ENCODE results near the gene DDR2.

DNA sequence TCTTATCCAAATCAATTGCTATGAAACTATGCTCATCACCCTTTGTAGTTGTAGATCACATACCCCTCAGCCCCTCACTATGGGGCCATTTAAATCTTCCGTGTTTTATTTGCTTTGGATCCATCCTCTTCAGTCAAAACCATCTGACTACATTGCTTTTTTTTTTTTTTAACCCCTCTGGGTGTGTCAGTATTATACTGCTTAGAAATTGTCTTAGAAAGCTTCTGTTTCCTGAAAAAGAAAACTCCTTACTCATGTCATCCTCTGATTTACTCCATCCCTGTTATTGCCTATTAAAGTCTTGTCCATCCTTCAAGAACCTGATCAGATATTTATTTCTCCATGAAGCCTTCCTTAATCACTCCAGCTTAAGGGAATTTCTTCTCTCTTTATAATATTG lies 84.3 kb downstream of the DDR2 start:
- no peak for TF ChIP-seq LEF1 (IDR thresholded peaks at IDR 0.05; ENCODE audit: borderline replicate concordance)
- TF ChIP-seq TARDBP (IDR thresholded peaks at IDR 0.05): no peak
- no peak for TF ChIP-seq BHLHE40 (IDR thresholded peaks at IDR 0.05; ENCODE audit: borderline replicate concordance)
- TF ChIP-seq SP1 (IDR thresholded peaks at IDR 0.05): no peak
- TF ChIP-seq, protein P1, sequence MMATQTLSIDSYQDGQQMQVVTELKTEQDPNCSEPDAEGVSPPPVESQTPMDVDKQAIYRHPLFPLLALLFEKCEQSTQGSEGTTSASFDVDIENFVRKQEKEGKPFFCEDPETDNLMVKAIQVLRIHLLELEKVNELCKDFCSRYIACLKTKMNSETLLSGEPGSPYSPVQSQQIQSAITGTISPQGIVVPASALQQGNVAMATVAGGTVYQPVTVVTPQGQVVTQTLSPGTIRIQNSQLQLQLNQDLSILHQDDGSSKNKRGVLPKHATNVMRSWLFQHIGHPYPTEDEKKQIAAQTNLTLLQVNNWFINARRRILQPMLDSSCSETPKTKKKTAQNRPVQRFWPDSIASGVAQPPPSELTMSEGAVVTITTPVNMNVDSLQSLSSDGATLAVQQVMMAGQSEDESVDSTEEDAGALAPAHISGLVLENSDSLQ (IDR thresholded peaks at IDR 0.05): no peak
- TF ChIP-seq ELF4 (IDR thresholded peaks at IDR 0.05): no peak
- TF ChIP-seq HDGF (IDR thresholded peaks at IDR 0.05; ENCODE audit: borderline replicate concordance): no peak
- no peak for TF ChIP-seq L3MBTL2 (conservative IDR thresholded peaks at IDR 0.05)
- no peak for TF ChIP-seq SUZ12 (IDR thresholded peaks at IDR 0.05)
- no peak for TF ChIP-seq FOXA1 (IDR thresholded peaks at IDR 0.05)
- no peak for TF ChIP-seq CTBP1 (IDR thresholded peaks at IDR 0.05; ENCODE audit: borderline replicate concordance)
- no peak for TF ChIP-seq ARNT (IDR thresholded peaks at IDR 0.05)
- TF ChIP-seq FOXM1 (IDR thresholded peaks at IDR 0.05; ENCODE audit: borderline replicate concordance): no peak
- TF ChIP-seq FOXK2 (IDR thresholded peaks at IDR 0.05): no peak

Measured in HEK293T (cell line).